ENCODE measurements around the gene MAPRE3.

DNA sequence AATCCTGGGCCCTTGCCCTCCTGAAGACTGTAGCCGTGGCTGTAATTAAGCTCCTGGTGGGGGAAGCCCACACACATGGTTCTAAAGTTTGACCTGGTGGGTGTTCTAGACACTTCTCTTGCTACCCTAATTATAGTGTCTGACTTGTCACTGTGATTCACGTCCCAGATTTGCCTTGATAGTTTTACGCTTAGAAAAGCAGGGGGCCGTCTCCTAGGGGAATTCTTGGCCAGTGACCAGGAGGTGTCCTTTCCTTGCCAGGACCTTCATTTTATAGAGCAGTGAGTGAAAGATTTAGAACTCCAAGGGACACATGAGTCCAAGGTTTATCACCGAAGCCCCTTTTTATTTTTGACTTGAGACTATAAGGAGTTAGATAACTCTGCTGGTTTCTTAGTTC lies 71.3 kb downstream of the MAPRE3 start:
- TF ChIP-seq, protein P1, sequence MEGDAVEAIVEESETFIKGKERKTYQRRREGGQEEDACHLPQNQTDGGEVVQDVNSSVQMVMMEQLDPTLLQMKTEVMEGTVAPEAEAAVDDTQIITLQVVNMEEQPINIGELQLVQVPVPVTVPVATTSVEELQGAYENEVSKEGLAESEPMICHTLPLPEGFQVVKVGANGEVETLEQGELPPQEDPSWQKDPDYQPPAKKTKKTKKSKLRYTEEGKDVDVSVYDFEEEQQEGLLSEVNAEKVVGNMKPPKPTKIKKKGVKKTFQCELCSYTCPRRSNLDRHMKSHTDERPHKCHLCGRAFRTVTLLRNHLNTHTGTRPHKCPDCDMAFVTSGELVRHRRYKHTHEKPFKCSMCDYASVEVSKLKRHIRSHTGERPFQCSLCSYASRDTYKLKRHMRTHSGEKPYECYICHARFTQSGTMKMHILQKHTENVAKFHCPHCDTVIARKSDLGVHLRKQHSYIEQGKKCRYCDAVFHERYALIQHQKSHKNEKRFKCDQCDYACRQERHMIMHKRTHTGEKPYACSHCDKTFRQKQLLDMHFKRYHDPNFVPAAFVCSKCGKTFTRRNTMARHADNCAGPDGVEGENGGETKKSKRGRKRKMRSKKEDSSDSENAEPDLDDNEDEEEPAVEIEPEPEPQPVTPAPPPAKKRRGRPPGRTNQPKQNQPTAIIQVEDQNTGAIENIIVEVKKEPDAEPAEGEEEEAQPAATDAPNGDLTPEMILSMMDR (conservative IDR thresholded peaks at IDR 0.05 in 1 of 2, IDR thresholded peaks at IDR 0.05 in 1 of 2; ENCODE audit: low read depth in 1 of 2, low read length in 2 of 2), result no peak
- no peak for TF ChIP-seq EZH2 (IDR thresholded peaks at IDR 0.05; ENCODE audit: low read length, missing control alignments)

Data from fibroblast of lung (primary cell).